ENCODE data around the gene GDPD4.

GDPD4 gene

DNA sequence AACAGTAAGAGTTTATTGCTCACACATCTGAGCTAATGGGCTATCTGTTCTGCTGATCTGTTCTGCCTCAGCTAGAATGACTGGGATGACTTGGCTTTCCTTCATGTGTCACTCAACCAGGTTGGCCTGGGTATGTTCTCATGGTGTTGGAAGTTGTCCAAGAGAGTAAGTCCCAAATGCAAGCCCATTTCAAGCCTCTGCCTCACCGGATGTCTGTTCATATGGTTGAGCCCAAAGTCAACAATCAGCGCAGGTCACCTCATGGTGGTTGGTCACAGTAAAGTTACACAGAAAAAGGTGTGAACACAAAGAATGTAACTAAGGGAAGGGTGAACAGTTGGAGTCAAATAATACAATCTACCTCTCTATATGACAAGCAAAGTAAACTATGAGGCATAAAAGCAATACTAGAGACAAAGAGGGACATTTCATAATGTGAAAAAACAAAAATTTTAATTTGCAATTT, 1.9 kb downstream of the GDPD4 start:
- peak; percentile 55 for DNase-seq (ENCODE audit: low read depth)

DNA sequence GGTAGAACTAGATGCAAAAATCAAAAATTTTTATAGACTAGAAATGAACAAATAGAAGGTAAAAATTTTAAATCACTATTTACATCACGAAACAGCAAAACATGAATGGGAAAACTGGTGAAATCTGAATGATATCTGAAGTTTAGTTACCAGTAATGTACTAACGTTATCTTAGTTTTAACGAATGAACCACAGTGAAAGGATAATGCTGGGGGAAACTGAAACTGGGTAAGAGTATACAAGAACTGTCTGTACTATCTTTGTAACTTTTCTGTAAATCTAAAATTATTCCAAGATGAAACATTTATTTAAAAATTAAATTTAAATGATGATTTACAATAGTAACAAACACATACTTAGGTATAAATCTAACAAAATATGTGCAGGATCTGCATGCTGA, 7.4 kb downstream of the GDPD4 start:
- DNase-seq (ENCODE audit: low read depth), result no peak

DNA sequence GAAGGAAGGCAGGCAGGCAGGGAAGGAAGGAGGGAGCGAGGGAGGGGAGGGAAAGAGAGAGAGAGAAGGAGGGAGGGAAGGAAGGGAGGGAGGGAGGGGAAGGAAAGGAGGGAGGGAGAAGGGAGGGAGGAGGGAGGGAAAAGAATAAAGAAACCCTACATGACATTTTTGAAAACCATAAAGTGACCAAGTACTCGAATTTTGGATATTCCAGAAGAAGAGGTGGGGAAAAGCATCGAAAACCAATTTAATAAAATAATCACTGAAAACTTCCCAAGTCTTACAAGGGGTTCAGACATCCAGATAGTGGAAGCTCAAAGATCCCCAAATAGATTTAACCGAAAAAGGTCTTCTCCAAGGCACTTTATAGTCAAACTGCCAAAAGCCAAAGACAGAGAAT, 11.7 kb downstream of the GDPD4 start:
- DNase-seq (ENCODE audit: low read depth), result no peak

DNA sequence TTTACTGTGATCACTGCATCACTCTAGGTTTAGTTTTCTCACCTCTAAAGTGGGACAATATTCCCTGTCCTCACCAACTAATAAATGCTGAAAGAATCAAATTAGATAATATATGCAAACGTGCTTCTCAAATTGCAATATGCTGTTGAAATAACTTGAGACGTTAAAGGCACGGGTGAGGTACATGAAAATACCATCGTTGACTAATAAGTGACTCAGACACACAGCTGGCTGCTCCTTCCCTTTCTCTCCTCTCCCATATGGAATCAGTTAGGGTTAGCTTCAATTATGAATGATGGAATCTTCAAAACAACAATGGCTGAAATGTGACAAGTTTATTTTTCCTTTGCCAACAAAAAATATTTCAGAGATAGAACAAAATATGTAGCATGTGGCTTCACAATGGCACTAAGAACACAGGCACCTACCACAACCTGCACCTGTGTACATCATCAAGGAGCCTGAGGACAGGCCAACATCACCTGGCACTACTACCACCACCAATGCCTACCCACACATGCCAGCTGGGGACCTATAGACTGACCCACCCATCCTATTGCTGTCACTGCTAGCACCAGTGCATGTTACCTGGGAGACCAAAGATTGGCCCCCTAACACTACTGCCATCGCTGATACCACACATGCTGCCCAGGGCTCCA, 13.7 kb downstream of the GDPD4 start:
- peak; percentile 89 for DNase-seq (ENCODE audit: low read depth)

DNA sequence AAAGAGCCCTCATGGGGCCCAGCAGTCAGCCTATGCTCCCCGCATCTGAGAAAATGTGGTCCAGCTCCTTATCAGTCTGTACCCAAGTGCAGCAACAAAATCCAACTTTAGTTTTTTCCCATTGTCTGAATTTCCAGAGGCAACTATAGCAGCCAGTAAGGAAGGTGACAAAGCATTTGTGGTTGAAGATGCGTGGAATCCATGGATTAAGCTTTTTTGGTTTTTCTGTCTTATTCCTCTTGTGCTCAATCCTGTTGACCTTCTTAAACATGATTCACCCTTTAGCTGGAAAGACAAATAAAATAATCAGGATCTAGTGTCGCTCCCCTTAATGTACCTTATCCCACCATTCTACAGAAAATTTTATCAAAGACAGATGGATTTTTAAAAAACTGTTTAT, 14.3 kb downstream of the GDPD4 start:
- peak; percentile 37 for DNase-seq (ENCODE audit: low read depth)

DNA sequence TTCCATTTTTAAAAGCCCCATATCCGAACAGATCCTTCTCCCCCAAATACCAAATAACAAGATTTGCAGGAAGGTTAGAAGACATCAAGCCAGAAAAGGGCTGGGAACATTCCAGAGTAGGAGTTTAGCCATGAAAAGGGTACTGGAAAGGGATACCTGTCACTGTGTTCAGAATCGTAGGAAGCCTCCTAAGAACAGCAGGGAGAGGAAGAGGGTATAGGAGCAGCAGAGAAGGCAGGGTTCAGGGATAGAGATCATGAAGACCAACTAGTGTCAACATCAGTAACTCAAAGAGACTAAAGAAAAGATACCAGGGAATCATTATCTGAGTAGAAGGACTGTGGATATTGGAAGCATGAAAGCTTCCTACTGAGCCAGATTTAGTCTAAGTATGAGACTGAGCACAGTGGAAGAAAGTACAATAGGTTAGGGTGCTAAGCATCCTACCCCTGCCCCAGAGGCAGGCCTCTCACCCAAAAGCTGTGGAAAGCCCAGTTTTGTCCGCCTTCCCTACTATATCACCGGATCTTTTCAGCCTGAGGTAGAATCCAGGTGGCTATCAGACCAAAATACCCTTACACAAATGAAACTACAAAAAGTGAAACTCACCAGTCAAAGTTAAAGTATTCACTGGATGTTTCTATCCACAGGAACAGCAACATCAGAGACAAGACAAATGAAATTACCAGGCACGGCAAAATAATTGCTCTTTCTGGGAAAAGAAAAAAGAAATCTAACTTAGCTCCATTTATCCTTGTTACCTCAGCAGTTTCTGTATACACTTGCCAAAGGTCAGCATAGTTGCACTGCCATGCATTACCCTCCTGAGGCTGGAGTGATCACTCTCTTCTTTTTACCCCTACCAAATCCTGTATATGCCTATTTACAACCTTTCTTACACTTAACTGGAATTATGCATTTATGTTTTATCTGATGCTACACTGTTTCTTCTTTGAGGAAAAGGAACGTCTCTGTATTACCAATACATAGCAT, 16.7 kb downstream of the GDPD4 start:
- DNase-seq (ENCODE audit: low read depth), result no peak

DNA sequence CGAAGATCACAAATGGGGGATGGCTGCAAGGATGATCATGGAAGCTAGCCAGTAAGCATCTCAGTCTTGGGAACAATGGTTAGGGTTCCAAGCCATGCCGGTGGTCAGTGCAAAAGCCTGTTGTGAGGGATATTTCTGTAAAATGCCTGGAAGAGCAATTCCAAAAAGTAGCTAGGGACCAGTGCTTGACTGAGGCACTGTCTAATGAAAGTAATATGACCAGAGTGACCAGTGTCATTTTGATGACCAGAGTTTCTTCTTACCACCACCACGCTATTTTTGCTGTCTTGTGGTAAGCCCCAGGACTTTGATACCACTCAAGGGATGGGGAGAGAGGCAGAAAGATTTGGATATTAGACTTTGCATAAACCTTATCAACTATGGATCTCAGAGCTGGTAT, 18.4 kb downstream of the GDPD4 start:
- no peak for DNase-seq (ENCODE audit: low read depth)

DNA sequence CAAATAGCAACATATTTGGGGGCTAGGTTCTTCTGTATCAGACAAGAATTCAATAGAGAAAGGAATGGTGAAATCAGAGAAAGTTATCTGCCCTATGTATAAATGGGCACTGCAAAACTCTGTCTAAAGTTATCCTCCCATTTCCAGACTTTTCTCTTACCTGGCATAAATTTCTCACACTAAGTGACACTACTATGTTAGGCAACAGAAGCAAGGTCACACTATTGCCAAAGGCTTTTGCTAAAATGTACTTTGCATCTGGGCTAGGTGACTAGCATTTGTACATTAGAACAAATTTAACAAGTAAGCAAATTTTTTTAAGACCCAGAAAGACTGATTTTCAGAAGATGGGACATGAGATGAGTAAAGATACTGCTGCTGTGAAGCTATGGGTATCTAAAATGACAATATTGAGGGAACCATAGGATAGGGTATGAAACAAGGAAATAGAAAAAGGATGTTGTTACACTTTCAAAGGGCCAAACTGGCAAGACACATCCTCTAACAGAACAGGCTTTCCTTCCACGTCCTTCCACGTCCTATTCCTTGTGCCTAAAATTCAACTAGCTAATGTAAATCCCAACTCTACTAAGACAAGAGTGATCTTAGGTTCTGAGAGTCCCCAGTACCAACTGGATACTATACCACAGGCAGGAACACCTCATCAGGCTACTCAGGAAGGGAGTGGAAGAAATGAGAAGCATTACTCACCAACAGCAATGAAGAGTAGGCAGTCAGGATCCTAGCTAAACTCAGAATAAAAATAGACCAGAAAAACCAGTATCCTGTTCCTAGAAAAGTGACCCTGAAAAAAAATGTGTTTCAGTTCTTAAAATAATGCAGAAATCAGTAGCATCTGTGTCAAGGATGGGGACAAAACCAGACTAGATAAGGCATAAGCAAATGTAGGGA, 22.6 kb downstream of the GDPD4 start:
- peak; percentile 79 for DNase-seq (ENCODE audit: low read depth)

DNA sequence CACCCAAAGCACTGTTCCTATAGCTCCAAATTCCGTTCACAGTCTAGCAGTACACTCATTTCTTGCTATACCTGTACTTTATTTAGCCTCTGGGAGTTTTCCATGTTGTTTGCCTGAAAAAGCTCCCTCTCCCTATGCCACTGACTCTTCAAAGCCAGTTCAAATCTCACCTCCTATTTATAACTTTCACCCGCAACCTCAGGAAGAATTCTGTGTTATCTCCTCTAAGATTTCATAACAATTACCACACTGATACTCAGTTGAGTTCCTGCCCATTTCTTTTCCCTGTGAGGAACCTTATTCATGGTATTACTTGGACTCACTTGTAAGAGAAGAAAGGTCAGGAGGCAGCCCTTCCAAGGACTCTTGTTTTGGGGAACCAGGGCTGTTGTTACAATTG, 25.2 kb downstream of the GDPD4 start:
- no peak for DNase-seq (ENCODE audit: low read depth)

DNA sequence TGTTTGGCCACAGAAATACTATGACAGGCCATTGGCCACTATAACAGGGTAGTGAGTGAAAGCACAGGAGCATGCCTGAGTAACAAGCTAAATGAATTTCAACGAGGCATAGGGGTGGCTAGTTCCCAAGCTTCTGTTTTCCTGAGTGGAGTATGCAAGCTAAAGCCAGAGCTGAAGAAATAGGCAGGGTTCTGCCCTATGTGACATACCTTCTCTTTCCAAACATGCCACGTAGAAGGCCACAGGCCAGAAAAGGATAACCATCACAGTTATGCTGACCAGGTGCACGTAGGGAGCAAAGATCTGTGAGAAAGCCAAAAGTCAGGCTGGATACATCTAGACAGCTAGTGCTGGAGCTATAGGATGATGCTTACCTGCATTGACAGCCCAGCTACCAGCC, 30.6 kb downstream of the GDPD4 start:
- no peak for DNase-seq (ENCODE audit: low read depth)

DNA sequence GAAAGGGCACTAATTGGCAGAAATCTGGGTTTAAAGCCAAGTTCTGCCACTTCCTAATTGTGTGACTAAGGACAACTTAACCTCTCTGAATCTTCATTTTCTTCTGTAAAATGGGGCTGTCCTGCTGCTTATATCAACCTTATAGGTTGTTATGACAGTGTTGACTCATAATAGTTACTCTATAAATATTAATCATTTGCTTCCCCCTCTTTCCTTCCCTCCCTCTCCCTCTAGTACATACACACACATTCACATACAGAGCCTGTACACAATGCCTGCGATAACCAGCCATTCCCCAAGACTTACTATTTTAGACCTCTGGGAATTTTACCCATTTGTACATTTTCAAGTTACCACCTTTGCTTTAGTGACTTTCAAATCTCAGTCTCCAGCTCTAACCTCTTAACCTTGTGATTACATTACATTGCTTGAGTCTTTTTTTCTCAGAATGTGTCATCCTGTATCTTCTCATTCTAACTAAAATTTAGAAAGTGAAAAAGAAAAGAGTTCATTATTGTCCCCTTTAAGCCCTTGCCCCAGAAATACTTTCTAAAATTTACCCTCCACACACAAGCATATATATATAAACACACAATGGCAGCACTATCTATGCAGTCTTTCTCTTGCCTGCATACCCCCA, 31.9 kb downstream of the GDPD4 start:
- peak; percentile 68 for DNase-seq (ENCODE audit: low read depth)

DNA sequence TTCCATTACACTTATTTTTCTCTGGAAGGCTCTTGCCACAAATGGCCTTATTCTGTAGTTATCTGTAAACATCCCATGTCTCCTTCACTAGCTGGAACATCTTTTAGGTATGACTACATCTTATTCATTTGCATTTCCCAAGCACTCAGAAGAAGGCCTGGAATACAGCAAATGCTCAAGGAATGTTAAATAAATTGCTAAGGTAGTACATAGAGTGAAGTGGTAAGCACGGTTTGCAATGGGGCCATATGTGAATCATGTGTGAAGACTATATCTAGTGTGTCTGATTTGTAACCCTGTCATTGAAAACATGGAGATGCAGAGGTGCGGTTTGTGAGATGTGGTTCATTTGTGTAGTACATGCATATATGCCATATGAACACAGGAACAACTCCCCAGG, 33.5 kb downstream of the GDPD4 start:
- DNase-seq (ENCODE audit: low read depth), result peak; percentile 90

DNA sequence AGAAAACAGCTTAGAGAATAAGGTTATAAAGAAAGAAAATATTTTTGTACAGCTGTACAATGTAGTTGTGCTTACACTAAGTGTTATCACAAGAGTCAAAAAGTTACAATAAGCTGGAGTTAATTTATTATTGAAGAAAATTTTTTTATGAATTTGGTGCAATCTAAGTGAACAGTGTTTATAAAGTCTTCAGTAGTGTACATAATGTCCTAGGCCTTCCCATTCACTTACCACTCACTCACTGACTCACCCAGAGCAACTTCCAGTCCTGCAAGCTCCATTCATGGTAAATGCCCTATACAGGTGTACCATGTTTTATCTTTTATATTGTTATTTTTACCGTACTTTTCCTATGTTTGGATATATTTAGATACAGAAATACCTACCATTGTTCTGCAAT, 34.7 kb downstream of the GDPD4 start:
- DNase-seq (ENCODE audit: low read depth), result peak; percentile 16

DNA sequence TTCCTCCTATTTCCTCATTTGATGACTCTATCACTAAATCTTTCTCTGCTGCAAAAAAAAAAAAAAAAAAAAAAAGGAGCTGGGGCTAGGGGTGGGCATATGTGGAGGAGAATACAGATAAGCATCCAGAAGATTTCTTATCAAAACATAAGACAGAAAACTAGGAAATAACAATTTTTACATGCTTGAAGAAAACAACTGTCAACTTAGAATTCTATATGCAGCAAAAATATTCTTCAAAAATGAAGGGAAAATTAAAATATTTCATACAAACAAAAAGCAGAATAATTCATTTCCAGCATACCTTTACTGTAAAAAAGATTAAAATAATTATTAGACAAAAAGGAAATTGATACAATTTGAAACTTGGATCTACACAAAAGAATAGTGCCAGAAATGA, 38.7 kb downstream of the GDPD4 start:
- no peak for DNase-seq (ENCODE audit: low read depth)

DNA sequence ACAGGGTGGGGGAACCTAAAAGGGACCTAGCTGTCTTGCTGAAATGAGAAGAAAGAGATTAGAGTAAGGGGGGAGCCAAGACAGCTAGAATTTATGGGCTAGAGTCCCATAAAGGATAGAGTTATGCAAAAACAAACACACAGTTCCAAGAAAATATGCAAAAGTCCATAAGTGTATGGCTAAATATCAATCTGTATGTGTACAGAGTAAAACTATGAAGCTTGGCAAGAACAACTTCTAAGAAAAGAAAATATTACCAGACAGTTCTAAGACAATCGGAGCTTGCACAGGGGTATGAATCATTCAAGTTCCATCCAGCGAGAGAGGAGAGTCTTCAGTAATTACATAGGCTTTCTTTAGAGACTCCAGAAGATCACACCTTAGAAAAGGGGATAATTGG, 41.8 kb downstream of the GDPD4 start:
- no peak for DNase-seq (ENCODE audit: low read depth)

DNA sequence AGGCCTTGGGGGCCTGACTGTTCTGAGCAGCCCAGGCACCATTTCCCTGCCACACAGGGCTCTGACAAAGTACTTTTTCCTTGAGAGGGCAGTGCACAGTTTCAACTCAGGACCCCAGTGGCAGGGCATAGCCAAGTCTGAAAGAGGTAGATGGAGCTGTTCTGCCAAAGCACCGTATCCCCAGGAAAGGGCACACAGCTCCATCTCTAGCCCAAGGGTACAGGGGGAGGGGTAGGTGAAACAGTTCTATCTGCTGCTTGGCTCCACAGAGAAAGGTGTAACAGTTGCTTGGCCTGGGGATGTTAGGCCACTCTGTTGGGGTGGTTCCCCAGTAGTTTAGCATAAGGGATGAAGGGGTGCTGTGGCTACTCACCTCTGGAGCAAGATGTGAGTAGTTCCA, 47.8 kb downstream of the GDPD4 start:
- DNase-seq (ENCODE audit: low read depth), result no peak

DNA sequence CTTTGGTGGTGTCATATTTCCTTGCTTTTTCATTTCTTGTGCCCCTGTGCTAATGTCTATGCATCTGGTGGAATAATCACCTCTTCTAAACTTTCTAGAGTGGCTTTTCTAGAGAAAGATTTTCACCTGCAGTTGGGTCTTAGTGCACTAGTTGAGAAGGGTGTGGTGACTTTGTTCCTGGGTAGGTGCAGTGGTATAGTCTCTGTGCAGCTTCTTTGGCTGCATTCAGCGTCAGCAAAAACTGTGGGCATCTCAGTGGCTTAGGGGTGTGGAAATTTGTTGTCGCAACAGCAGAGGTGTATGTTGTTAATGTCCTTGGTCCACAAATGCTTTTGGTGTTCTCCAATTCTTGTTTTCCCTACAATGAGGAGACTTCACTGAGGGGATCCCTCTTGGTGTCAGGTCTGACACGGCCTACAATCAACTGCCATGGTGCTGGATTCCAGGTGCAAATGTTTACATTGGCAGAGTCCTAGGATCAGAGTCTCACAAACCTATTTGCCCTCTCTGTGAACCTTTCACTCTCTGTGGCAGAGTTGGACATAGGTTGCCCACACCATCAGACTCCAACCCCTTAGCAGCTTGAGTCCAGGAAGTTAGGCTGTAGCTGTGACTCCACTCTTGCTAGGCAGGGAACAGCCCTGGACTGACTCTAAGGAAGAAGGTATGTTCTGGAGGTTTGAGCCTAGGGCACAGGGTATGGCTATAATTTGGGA, 48.8 kb downstream of the GDPD4 start:
- no peak for DNase-seq (ENCODE audit: low read depth)

DNA sequence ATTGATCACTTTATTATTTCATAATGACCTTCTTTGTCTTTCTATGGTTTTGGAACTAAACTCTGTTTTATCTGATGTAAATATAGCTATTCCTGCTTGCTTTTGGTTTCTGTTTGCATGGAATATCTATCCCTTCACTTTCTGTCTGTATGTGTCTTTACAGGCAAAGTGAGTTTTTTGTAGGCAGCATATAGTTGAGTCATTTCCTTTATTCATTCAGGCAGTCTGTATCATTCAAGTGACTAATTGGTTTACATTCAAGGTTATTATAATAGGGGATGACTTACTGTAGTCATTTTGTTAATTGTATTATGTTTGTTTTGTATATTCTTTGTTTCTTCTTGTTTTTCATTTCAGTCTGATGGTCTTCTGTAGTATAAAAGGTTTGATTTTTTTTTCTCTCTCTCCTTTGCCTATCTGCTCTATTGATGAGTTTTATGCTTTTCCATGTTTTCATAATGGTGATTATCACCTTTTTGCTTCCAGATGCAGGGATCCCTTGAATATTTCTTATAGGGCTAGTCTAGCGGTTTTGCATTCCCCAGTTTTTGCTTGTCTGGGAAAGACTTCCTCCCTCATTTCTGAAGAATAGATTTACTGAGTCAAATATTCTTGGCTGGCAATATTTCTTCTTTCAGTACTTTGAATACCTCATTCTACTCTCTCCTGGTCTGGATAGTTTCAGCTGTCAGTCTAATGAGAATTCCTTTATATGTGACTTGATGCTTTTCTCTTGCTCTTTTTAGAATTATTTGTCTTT, 50.4 kb downstream of the GDPD4 start:
- DNase-seq (ENCODE audit: low read depth), result peak; percentile 91

DNA sequence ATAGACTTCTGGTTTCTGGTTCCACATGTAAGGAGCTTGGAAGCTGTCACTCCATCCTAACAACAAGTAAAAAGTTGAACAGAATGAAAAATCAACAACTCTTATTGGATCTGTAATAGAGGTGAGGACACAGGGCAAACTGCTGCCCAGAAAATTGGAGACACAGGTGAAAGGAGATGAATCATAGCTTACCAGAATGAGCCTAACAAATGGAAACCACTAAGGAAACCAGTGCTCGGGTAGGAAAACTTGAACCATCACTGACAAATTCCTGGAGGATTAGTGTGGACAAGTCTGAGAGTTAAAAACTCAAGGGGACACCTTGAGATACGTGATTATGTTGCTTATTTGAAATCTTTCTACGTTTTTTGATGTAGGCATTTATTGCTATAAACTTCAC, 52.1 kb downstream of the GDPD4 start:
- peak; percentile 75 for DNase-seq (ENCODE audit: low read depth)

DNA sequence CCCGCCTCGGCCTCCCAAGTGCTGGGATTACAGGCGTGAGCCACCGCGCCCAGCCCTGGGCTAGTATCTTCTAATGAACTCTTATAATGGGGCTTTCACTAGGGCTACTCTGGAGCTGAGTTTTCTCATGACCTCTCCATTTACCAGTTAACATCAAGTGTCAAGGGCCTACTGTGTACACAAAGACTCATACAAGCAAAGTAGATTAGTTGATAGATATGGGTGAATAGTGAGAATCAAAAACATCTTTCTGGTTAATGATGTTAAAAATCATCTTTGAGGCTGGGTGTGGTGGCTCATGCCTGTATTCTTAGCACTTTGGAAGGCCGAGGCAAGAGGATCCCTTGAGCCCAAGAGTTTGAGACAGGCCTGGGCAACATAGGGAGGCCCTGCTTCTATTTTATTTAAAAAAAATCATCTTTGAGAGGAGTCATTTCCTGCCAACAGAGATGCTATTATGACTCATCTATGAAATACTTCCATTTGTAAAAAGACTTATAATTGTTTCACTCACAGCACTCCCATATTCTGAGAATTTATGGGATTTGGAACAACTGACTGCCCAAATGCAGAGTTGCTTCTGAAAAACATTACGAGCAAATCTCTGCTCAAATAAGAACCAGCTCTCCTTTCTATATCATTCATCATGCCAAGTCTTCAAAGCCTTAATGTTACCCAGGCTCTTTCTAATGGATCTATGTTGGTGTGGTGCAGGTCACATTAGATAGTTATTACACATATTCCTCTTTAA, 57.0 kb downstream of the GDPD4 start:
- DNase-seq (ENCODE audit: low read depth), result peak; percentile 90

Measured in ELR (cell line).